Left cardiac atrium (tissue), 4 donors: ENCODE measurements around the gene BAIAP3. TPM values are rescaled to one million over a fixed set of nuclear protein-coding genes. Genes with fewer than 3 reads are reported as not detected.
A peak's percentile ranks its signal among the peaks of the same experiment; 100 is the strongest.

Experiments used
- ATAC-seq, 2 donors: fragments of 200-7000 bp; cut with Tn5 transposase; one replicate each; pipeline ENCODE4 v1.9.1; 2020; ENCODE audit warnings: mild to moderate bottlenecking in 2 of 2, moderate library complexity in 2 of 2
- DNase-seq: peaks from one replicate; pipeline ENCODE4 v3.0.0-alpha.2; 2020
- intact Hi-C, 2 donors: fragments of 100-400 bp; cut with DNase I; formaldehyde crosslinking; loops; one replicate each; pipeline versions ENCODE4 v1.14.1 to v1.15.1; 2022 to 2023
- total RNA-seq, 2 donors: library from RNA; stranded (reverse); fragmentation: NEBNext Ultra II Directional; extraction: Animal tissue kit (Norgen Biotek cat#: 25700); gene quantifications; one replicate each; pipeline ENCODE4 v1.2.1, GENCODE V29; 2021
- donor health status: DM: no; HTN: yes; CAD: no.
- donor health status: DM: no; HTN: yes; CAD: no; lungs with severe emphysema.
- donor health status: DM: yes; HTN: yes; CAD: no.
- donor health status: Dilated cardiomyopathy.

The BAIAP3 gene
- total RNA-seq, 2 donors from 2014 or later: 0.99 to 2.7 TPM

DNA sequence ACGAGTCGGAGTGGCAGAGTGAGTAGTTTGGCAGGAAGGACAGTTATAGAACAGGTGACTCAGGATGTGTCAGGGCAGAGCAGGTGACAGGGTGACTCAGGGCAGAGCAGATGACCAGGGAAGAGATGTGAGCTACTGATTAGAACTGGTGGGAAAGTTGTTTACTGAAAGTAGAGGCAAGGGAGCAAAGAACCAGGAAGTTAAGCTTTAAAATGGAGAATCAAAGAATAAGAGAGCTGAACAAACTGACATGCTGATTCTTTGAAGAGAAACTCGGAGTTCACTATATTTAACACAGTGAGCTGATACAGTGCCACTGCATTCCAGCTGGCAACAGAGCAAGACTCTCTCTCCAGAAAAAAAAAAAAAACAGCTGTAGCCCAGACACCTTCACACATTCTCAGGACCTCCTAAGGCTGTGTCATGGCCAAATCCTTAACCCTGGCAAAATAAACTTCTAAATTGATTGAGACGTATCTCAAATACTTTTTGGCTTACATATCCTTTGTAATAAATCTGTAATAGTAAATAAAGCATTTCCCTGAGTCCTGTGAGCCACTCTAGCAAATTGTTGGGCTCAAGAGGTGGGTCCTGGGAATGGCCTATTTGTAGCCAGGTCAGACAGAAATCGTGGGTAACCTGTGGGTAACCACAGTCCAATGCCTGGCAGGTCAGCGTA is 36.3 kb upstream of the BAIAP3 start:
- intact Hi-C loops: no loop called here
- no peak for DNase-seq
- peak; percentile 79 to 82 for ATAC-seq

DNA sequence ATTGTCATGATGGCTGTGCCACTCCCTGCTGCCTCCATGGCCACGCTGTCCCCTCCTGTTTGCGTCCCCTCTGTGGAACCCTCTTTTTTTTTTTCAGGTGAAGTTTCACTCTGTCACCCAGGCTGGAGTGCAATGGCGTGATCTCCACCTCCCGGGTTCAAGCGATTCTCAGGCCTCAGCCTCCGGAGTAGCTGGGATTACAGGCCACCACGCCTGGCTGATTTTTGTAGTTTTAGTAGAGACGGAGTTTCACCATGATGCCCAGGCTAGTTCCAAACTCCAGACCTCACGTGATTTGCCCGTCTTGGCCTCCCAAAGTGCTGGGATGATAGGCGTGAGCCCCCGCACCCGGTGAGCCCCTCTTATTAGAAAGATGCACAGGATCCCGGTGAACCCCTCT is 35.0 kb upstream of the BAIAP3 start:
- ATAC-seq: no peak
- no peak for DNase-seq
- intact Hi-C loops: no loop called here

DNA sequence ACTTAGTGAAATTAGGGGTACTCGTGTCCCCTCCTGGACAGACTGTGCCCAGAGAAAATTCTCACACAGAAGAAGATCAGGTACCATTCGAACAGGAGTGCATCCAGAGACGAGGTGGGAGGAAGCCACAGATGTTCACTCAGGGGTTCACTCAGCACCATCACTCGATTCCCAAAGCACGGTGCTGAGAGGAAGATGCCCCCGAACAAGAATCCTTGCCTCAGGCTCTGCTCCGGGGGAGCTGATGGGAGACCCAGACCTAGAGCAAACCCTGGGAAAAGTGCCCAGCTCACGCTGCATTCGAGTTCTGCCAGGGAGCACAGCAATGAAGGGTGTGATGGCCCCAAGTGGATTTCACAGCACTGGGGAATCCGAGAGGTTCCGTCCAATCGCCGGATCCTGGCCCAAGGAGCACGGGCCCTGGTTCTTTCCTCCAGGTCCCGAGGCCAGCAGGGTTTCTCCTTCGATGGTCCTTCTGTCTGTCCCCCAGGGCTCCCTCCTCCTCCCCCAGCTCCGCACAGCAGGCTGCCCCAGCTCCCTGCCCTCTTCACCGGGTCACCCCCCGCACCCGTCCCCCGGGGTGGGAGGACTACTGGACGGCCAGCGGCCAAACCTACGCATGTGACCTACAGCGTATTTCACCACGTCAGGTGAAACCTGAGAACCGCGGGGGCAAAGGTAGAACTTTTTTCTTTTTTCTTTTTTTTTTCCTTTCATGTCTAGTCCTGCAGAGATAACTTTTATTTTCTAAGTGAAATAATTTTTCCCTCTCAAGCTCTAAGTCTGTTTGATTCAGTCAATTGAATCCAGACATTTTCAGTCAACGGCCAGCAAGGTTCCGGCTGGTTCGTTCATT is 34.2 kb upstream of the BAIAP3 start:
- no peak for DNase-seq
- intact Hi-C loops: no loop called here
- ATAC-seq: no peak

DNA sequence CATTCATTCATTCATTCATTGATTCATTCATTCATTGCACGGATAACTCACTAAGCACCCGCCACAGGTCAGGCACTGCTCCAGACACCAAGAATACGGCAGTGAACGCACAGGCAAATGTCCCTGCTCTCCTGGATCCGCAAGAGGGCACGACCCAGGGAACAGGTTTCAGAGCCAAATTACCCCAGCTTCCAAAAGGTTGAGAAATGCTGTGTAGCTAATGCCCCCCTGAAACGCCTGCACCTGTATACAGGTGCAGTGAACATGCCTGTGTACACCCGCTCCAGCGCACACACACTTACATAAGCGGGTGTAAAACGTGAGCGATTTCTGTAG is 33.6 kb upstream of the BAIAP3 start:
- DNase-seq (no peak), ATAC-seq (no peak)
- intact Hi-C loops: no loop called here

DNA sequence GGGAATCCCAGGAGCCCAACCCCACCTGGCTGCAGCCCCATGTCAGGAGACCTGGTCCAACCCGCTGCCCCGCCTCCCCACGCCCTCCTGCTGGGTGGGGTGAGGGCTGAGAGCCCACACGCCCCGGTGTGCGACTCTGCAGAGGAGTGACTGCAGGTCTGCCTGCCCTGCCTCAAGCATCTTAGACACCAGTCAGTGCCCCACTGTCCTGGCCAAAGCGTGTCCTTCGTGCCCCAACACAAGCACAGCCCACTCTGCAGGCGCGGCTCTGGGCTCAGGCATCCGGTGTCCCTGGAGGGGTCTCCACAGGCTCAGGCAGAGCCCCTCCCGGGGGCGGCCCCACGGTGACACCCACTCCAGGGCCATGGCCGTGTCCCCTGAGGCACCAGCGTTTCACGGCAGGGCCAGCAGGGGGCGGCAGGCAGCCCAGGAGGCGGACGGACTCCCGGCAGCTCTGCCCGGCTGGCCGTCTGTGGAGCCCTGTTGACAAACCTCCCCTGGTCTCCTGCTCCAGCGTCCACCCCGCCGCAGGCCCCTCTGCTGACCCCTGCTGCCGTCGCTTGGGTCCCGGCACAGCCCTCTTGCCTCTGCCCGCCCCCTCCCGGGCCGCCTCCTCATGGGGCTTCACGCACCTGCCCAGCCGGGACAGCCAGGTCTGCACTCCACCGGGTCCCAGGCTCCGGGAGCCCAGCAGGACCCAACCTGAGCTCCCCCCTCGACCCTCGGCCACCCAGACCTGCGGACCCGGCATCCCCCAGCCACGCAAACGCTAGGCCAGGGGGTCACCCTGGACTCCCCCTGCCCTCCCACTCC is 32.6 kb upstream of the BAIAP3 start:
- intact Hi-C loops: no loop called here
- peak; percentile 62 to 76 for ATAC-seq
- peak; percentile 71 for DNase-seq

DNA sequence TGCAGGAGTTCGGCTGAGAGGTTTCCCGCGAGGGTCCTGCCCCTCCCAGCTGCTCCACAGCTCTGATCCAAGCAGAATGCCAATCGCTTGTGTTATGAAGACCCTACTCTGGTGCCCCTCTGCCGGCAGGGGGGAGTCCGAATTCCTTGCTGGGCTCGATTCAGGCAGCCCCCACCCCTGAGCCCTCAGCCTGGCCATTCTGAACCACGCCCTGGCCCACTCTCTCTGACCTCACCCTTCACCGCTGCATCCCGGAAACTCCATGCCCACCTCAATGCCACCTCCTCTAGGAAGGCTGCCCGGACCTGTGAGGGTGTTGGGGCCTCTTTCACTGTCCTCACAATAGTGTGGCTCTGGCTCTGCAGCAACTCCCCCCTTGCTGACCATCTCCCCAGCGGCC is 31.9 kb upstream of the BAIAP3 start:
- no peak for DNase-seq
- intact Hi-C loops: no loop called here
- ATAC-seq: no peak

DNA sequence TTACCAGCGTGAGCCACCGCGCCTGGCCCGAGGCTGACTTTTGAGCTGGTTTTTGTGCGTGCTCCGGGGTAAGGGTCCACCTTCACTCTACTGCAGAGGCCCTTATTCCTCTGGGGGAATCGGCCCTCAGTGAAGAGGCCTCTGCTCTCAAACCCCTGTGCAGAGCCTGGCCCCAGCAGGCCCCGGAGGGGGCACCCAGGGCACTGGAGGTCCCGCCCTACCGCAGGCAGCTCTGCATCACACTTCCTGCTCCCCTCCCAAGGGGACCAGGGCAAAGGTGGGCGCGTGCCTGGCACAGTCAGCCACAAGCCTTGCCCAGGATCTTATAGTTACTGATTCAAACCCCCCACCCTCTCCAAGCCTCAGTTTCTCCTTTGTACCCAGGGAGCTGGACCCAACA is 27.6 kb upstream of the BAIAP3 start:
- ATAC-seq (no peak), DNase-seq (no peak)
- intact Hi-C loops: no loop called here

DNA sequence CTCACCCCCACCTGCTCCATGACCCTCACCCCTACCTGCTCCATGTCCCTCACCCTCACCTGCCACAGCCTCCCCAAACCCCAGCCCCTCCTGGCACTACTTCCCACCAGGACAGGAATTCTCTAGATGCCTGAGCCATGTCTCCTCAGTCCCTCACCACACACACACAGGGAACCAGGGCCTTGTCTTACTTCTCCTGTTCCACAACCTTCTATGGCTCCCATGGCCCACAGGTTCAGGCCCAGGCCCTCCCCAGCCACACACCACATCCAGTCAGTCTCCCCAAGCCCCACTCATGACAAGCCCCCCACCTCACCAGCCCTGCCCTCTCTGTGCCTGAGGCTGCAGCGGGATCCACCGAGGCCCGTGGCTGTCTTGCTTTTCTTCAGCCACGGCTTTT is 27.1 kb upstream of the BAIAP3 start:
- no peak for ATAC-seq
- intact Hi-C loops: no loop called here
- no peak for DNase-seq

DNA sequence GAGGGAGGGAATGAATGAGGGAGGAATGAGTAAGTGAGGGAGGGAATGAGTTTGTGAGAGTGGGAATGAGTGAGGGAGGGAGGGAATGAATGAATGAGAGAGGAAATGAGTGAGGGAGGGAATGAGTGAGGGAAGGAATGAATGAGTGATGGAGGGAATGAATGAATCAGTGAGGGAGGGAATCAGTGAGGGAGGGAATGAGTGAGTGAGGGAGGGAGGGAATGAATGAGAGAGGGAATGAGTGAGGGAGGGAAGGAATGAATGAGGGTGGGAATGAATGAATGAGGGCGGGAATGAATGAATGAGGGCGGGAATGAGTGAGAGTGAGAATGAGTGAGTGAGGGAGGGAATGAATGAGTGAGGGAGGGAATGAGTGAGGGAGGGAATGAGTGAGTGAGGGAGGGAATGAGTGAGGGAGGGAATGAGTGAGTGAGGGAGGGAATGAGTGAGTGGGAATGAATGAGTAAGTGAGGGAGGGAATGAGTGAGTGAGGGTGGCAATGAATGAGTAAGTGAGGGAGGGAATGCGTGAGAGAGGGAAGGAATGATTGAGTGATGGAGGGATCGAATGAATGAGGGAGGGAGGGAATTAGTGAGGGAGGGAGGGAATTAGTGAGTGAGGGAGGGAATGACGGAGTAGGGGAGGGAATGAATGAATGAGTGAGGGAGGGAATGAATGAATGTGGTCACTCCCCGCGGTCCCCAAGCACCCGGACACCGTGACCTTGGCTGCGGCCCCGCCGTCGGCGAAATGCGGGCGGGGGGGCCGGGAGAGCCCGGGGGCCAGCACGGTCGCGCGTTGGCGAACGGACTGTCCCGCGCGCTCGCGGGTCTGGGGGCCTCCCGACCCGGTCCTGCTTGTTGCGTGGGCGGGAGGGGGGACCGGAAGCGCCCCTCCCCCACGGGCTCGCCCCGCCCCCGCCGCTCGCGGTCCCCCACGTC is 25.1 kb upstream of the BAIAP3 start:
- no peak for DNase-seq
- intact Hi-C loops: no loop called here

DNA sequence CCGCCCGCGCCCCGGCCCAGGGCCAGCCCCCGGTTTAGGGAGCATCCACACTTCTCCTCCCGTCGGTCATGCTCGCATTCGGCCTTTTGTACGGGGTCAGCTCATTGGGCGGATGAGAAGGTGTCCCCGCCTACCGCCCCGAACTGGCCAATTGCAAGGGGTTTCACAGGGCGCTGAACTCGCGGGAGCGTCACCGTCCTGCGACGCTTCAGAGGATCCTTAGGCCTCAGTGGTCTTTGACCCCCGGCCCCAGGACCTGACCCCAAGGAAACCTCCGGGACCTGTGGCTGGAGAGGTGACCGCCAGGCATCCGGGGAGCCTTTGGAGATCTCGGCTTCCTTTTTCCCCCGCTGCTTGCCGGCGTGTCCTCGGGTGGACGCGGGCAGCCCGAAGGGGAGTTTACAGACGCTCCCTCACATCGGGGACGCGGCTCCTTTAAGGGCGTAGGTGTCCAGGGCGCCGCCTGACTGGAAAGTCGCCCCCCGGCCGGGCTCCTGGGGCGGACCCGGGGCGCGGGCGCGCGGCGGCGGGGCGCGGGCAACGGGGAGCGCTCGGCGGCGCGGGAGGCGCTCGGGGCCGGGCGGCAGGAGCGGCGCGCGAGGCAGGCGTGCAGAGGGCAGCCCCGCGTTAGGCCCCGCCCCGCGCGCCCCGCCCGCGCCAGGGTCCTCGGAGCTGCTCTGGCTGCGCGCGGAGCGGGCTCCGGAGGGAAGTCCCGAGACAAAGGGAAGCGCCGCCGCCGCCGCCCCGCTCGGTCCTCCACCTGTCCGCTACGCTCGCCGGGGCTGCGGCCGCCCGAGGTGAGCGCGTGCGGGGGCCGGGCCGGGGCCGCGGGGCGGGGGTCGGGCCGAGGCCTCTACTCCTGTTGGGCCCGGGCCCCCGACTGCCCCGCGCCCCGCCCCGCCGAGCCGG is 24.2 kb upstream of the BAIAP3 start, which contains the start of gene UBE2I:
TSS of gene UBE2I (plus strand) at position 660 of the 909 bp plus-strand sequence. CDS start 4,395 bp downstream, outside the sequence.
- ATAC-seq (peak; percentile 92 to 93), DNase-seq (peak; percentile 97)
- intact Hi-C loops: no loop called here

More for the DNA sequence above, 25.1 kb upstream of the BAIAP3 start:
- peak; percentile 38 to 49 for ATAC-seq

DNA sequence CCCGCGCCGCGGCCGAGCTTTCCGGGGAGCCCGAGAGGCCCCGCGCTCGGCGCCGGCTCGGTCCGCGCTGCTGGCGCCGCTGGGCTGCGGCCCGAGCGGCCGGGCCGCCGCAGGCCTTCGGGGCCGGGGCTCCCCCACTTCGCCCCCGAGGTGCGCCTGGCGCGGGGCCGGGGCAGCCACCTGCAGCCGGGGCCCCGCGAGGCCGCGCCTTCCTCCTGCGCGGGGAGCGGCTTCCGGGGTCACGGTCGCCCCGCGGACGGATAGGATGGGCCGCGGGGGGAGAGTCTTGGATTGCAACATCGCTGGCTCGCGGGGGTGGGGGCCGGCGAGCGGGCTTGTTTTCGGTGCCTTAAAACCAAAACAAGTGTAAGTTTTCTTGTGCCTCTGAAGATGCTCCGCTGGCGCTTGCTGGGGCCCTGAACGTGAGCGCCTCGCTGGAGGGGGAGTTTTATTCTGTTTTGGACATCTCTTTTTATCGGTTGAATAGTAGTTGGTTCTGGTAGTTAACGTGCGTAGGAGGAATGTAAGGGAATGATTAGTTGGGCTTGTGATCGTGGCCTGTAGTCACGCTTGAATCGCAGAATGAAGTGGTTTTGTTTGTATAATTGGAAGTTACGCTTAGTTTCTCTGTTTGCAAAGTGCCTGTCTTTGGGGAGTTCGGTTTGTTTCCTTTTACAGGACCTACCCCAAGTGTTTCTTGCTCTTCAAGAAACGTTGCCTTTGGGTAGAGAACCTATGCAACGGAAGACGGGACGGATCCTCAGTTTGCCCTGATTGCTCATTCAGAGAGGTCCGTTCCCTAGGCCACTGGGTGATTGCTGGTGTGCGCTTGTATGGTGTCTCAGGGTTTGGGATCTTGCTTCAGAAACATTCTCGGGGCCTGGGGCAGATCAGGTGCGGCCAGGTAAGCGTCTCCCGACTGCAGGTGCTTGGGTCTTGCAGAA is 23.3 kb upstream of the BAIAP3 start:
- DNase-seq: peak; percentile 64
- ATAC-seq: peak in 1 of 2 donors; percentile 4
- intact Hi-C loops: no loop called here

DNA sequence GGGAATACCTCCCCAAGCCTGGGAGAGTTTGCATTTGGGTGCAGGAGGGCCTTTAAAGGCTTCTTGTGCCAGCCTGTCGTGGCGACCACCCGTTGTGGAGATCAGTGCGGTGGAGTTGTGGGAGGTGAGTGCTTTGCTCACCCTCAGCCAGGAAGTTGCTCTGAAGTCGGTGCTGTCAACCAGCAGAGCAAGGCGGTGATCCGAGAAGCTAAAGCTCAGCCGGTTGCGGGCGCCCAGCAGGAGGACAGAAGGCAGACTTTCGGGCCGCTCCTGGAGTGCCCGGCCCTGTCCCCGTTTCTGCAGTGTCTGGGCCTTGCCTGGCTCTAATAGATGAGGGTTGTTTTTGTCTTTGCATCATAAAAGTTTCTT is 22.6 kb upstream of the BAIAP3 start:
- ATAC-seq (no peak), DNase-seq (no peak)
- intact Hi-C loops: no loop called here

DNA sequence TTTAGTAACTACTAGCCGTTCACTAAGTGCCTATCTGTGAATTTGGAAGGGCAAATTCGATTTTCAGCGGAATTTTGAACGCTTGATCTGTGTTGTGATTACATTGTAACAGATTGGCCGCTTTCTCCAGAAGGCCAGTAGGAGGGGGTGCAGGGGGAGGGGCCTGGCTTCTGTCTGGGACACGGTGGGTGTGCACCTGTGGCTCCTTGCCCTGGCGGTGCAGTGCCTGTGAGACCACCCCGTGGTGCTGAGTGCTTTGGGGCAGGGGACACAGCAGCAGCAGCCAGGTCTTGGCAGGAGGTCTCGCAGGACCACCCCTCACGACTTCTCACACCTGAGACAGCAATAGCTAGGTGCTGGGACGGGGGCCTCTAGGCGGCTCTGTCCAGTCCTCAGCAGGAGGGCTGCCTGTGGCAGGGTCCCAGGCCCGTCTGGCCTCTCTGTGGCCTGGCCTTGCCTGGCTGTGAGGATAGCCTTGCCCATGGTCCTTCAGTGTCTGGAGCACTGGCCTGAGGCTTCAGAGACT is 22.2 kb upstream of the BAIAP3 start:
- DNase-seq (no peak), ATAC-seq (no peak)
- intact Hi-C loops: no loop called here

DNA sequence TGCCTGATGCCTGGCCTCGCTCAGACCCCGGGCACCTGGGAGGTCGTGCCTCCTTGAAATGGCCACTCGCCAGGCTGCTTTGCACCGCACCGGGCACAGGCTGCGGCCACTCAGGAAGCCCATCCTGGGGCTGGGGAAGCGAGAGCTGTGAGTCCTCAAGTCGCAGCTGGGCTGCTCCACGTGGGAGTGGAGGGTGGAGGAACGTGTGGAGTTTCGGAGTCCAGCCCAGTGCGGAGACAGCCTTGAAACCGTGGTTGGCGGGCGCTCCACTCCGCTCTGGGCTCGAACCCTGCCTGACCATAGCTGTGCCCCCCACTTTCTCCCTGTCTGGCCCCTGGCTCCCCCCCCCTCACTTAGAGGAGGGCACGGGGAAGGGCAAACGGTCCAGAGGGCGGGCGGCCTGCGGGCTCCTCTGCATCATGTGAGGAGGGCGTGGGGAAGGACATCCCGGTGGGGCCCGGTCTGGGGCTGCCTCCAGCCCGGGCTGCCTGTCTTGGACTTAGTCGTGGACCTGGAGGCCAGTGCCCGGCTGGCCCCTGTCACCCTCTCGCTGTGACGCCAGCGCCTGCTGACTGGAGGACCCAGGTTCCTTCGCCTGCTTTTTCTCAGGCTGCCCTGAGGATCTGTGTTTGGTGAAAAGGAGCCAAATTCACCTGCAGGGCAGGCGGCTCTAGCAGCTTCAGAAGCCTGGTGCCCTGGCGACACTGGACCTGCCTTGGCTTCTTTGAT is 21.5 kb upstream of the BAIAP3 start:
- peak in 1 of 2 donors; percentile 4 for ATAC-seq
- no peak for DNase-seq
- intact Hi-C loops: no loop called here

DNA sequence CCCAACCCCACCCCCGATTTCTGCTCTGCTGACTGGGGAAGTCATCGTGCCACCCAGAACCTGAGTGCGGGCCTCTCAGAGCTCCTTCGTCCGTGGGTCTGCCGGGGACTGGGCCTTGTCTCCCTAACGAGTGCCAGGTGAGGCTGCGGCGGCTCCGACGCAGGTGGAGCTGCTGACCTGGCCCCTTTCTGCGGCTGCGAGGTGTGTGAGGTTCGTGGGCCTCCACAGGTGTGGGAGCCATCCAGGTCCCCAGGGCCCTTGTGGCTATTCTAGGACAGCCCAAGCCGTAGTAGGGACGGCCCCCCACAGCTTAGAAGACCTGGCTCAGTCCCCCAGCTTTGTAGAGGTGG is 21.0 kb upstream of the BAIAP3 start:
- DNase-seq (no peak), ATAC-seq (no peak)
- intact Hi-C loops: no loop called here

DNA sequence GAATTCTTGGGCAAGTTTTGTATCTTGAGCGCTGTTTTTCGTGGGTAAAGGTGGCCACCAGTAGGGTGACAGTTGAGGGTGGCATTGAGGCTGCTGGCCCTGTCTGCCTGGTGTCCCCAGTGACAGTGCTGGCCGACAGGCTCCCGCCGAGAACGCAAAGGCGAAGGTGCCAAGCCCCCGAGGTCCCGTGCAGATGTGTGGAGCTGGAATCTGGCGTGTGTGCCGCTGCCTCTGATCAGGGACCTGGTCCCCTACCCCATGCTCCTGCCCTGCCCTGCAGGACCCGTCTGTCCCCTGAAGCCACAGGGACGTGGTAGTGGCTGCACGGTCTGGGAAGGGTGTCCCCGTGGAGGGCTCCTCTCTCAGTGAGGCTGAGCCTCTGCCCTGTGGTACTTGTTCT is 20.5 kb upstream of the BAIAP3 start:
- DNase-seq: no peak
- intact Hi-C loops: no loop called here
- no peak for ATAC-seq
